Suprapubic skin (tissue), 4 donors: ENCODE data around the gene ZFAND3. TPM values are rescaled to one million over a fixed set of nuclear protein-coding genes. Genes with fewer than 3 reads are reported as not detected.

Experiments used
- DNase-seq, 2 donors: peaks; one replicate each; pipeline ENCODE4 v3.0.0-alpha.2; 2019; ENCODE audit warnings: low spot score in 2 of 2
- H3K27ac ChIP-seq: fragments of 200-600 bp; sonication (generic); one replicate; pipeline ENCODE4 v1.5.1; 2019
- H3K27me3 ChIP-seq: fragments of 200-600 bp; sonication (generic); one replicate; pipeline ENCODE4 v1.5.1; 2019
- H3K36me3 ChIP-seq: fragments of 200-600 bp; sonication (generic); one replicate; pipeline ENCODE4 v1.5.1; 2019
- H3K4me1 ChIP-seq: fragments of 200-600 bp; sonication (generic); one replicate; pipeline ENCODE4 v1.5.1; 2019
- H3K4me3 ChIP-seq: fragments of 200-600 bp; sonication (generic); one replicate; pipeline ENCODE4 v1.5.1; 2019; ENCODE audit warnings: mild to moderate bottlenecking
- H3K9me3 ChIP-seq: fragments of 200-600 bp; sonication (generic); one replicate; pipeline ENCODE4 v1.5.1; 2019
- CTCF ChIP-seq, 2 donors: fragments of 200-600 bp in 1 of 2; fragments of 450-650 bp in 1 of 2; sonication (generic) in 1 of 2; IDR thresholded peaks; one replicate each; pipeline ENCODE4 v1.5.1; 2016 to 2019; ENCODE audit warnings: antibody characterized with exemption in 2 of 2, mild to moderate bottlenecking in 1 of 2, moderate library complexity in 1 of 2
- EP300 ChIP-seq: sonication (generic); formaldehyde crosslinking; IDR thresholded peaks from one replicate; pipeline ENCODE4 v1.6.1; 2017; ENCODE audit warnings: antibody characterized with exemption
- POLR2A ChIP-seq, 2 donors: fragments of 450-650 bp; IDR thresholded peaks; one replicate each; pipeline ENCODE4 v1.6.1; 2017; ENCODE audit warnings: antibody characterized with exemption in 2 of 2, mild to moderate bottlenecking in 2 of 2, moderate library complexity in 2 of 2
- POLR2AphosphoS5 ChIP-seq, 3 donors: sonication (generic); formaldehyde crosslinking; IDR thresholded peaks; one replicate each; pipeline ENCODE4 v1.6.1; 2017; ENCODE audit warnings: antibody characterized with exemption in 3 of 3
- WGBS: methylation state at CpG from one replicate; pipeline ENCODE4 v1.1.5; 2018; 5-methylcytosine and 5-hydroxymethylcytosine counted together
- total RNA-seq, 4 donors: library from RNA; depleted of rRNA; stranded (reverse); fragments of >200 nt; gene quantifications; one replicate each; pipeline ENCODE4 v1.1.0, GENCODE V29; 2016

ZFAND3 gene
- total RNA-seq, 4 donors from 2014 or later: 31.1 to 41.0 (median 36.3) TPM

- no peaks in the 10 kb centered on the region for H3K36me3 ChIP-seq
- no peak for DNase-seq
- WGBS: 94% methylated on average over 2 of the region's 2 CpGs
- H3K9me3 ChIP-seq: no peaks in the 10 kb centered on the region
- H3K27me3 ChIP-seq: no peaks in the 10 kb centered on the region
- H3K4me3 ChIP-seq: no peak overlapping the region
- no peak overlapping the region for H3K27ac ChIP-seq
- TF ChIP-seq POLR2A (IDR thresholded peaks at IDR 0.05) (no peak), CTCF (IDR thresholded peaks at IDR 0.05) (no peak), EP300 (no peak), POLR2AphosphoS5 (IDR thresholded peaks at IDR 0.05) (no peak)
- no peaks in the 10 kb centered on the region for H3K4me1 ChIP-seq
These were observed 201.5 kb downstream of the ZFAND3 start for GRCh38 chr6:38021029-38021428.

- DNase-seq: no peak
- no peak overlapping the region for H3K4me3 ChIP-seq
- H3K4me1 ChIP-seq: no peaks in the 10 kb centered on the region
- no peak for TF ChIP-seq POLR2AphosphoS5 (IDR thresholded peaks at IDR 0.05)
- TF ChIP-seq POLR2A (IDR thresholded peaks at IDR 0.05): no peak
- TF ChIP-seq CTCF (IDR thresholded peaks at IDR 0.05): no peak
- no peak for TF ChIP-seq EP300
- no peaks in the 10 kb centered on the region for H3K9me3 ChIP-seq
- H3K36me3 ChIP-seq: no peaks in the 10 kb centered on the region
- WGBS: 74% methylated on average over 1 of the region's 1 CpG
- H3K27me3 ChIP-seq: no peaks in the 10 kb centered on the region
- no peak overlapping the region for H3K27ac ChIP-seq
These were observed 202.0 kb downstream of the ZFAND3 start for GRCh38 chr6:38021571-38021970.

GRCh38 chr6:38022688-38023087 lies 203.2 kb downstream of the ZFAND3 start:
- no peak overlapping the region for H3K4me3 ChIP-seq
- DNase-seq: no peak
- H3K4me1 ChIP-seq: peaks cover 2% of the 10 kb centered on the region
- no peaks in the 10 kb centered on the region for H3K9me3 ChIP-seq
- no peak overlapping the region for H3K27ac ChIP-seq
- H3K27me3 ChIP-seq: no peaks in the 10 kb centered on the region
- no peaks in the 10 kb centered on the region for H3K36me3 ChIP-seq
- 89% methylated on average over 1 of the region's 1 CpG for WGBS
- TF ChIP-seq POLR2AphosphoS5 (IDR thresholded peaks at IDR 0.05): no peak
- TF ChIP-seq POLR2A (IDR thresholded peaks at IDR 0.05): no peak
- TF ChIP-seq CTCF (IDR thresholded peaks at IDR 0.05): no peak
- no peak for TF ChIP-seq EP300

GRCh38 chr6:38024908-38025307 lies 205.4 kb downstream of the ZFAND3 start:
- no peak for DNase-seq
- Histone ChIP-seq H3K4me1 (peaks cover 3% of the 10 kb centered on the region), H3K4me3 (no peak overlapping the region), H3K27me3 (no peaks in the 10 kb centered on the region), H3K36me3 (no peaks in the 10 kb centered on the region), H3K9me3 (no peaks in the 10 kb centered on the region), H3K27ac (no peak overlapping the region)
- TF ChIP-seq CTCF (IDR thresholded peaks at IDR 0.05) (no peak), POLR2A (IDR thresholded peaks at IDR 0.05) (no peak), EP300 (no peak), POLR2AphosphoS5 (IDR thresholded peaks at IDR 0.05) (no peak)

GRCh38 chr6:38025451-38025850 lies 205.9 kb downstream of the ZFAND3 start:
- H3K4me1 ChIP-seq: peaks cover 3% of the 10 kb centered on the region
- H3K36me3 ChIP-seq: no peaks in the 10 kb centered on the region
- no peak for DNase-seq
- no peak overlapping the region for H3K27ac ChIP-seq
- TF ChIP-seq CTCF (IDR thresholded peaks at IDR 0.05) (no peak), POLR2A (IDR thresholded peaks at IDR 0.05) (no peak), EP300 (no peak), POLR2AphosphoS5 (IDR thresholded peaks at IDR 0.05) (no peak)
- no peaks in the 10 kb centered on the region for H3K9me3 ChIP-seq
- H3K27me3 ChIP-seq: no peaks in the 10 kb centered on the region
- H3K4me3 ChIP-seq: no peak overlapping the region
